ENCODE measurements around the gene CDIPT. TPM values are rescaled to one million over a fixed set of nuclear protein-coding genes. Genes with fewer than 3 reads are reported as not detected.

The CDIPT gene
- total and polyA plus RNA-seq, 11 donors: 57.5 to 143 (median 76.3) TPM

- Histone ChIP-seq H3K4me1 (peaks cover 3 to 72% (median 54%) of the 10 kb centered on the region in 12 donors), H3K4me3 (no peak overlapping the region), H3K27me3 (no peaks in the 10 kb centered on the region), H3K27ac (peak overlapping the region in 1 of 12 donors; percentile 20), H3K36me3 (peaks cover 0 to 20% (median 15%) of the 10 kb centered on the region in 9 donors), H3K9me3 (no peaks in the 10 kb centered on the region)
- WGBS, 4 donors: 87 to 95% (median 89%) methylated on average over 4 of the region's 4 CpGs
- DNase-seq (no peak), ATAC-seq (no peak)
- TF ChIP-seq CTCF (IDR thresholded peaks at IDR 0.05): no peak
- no peak for TF ChIP-seq POLR2A (IDR thresholded peaks at IDR 0.05)
- intact Hi-C loops (cut with DNase I): loop anchor here in 6 of 10 donors (5.0 to 10.0 kb wide), 4 partner anchors 44 to 187 kb away; partner anchors contain the start of genes CDIPT (in 3 of the 6), HIRIP3 (in 1 of the 6) and INO80E (in 1 of the 6)
Measured at GRCh38 chr16:29818082-29818481, 44.9 kb downstream of the CDIPT start.

GRCh38 chr16:29816694-29817441, 46.2 kb downstream of the CDIPT start:
- no peak for TF ChIP-seq CTCF (IDR thresholded peaks at IDR 0.05)
- TF ChIP-seq POLR2A (IDR thresholded peaks at IDR 0.05): no peak
- Histone ChIP-seq H3K27ac (peak overlapping the region; percentile 84 to 97 (median 93)), H3K36me3 (peaks cover 0 to 20% (median 15%) of the 10 kb centered on the region in 9 donors), H3K27me3 (peaks cover 0 to 4% (median 0%) of the 10 kb centered on the region in 9 donors), H3K4me1 (peaks cover 3 to 73% (median 53%) of the 10 kb centered on the region in 12 donors), H3K9me3 (no peaks in the 10 kb centered on the region), H3K4me3 (peak overlapping the region; percentile 45 to 91 (median 74))
- intact Hi-C loops (cut with DNase I): loop anchor here in 6 of 10 donors (5.0 to 10.0 kb wide), 4 partner anchors 45 to 188 kb away; partner anchors contain the start of genes CDIPT (in 3 of the 6), HIRIP3 (in 1 of the 6) and INO80E (in 1 of the 6)
- WGBS, 4 donors: 4 to 6% (median 5%) methylated on average over 22 to 37 of the region's 37 CpGs
- ATAC-seq: peak; percentile 15 to 54 (median 48)
- peak; percentile 70 to 85 (median 77) for DNase-seq

- Histone ChIP-seq H3K27me3 (peaks cover 0 to 4% (median 0%) of the 10 kb centered on the region in 9 donors), H3K4me3 (peak within 1 kb of the TSS; percentile 45 to 91 (median 74)), H3K4me1 (peaks cover 3 to 71% (median 51%) of the 10 kb centered on the region in 12 donors), H3K27ac (peak within 1 kb of the TSS; percentile 84 to 97 (median 93)), H3K36me3 (peaks cover 0 to 20% (median 15%) of the 10 kb centered on the region in 9 donors), H3K9me3 (no peaks in the 10 kb centered on the region)
- intact Hi-C loops (cut with DNase I): loop anchor here in 6 of 10 donors (5.0 to 10.0 kb wide), 4 partner anchors 46 to 189 kb away; partner anchors contain the start of genes CDIPT (in 3 of the 6), HIRIP3 (in 1 of the 6) and INO80E (in 1 of the 6)
- DNase-seq (peak; percentile 97 to 99 (median 99)), ATAC-seq (peak; percentile 80 to 89 (median 86))
- WGBS, 4 donors: 0 to 1% (median 0%) methylated on average over 42 to 70 of the region's 70 CpGs
- TF ChIP-seq CTCF (IDR thresholded peaks at IDR 0.05) (peak; percentile 82 to 98 (median 91)), POLR2A (IDR thresholded peaks at IDR 0.05) (peak in 1 of 2 donors; percentile 60)
Measured at GRCh38 chr16:29815793-29816693, 47.0 kb downstream of the CDIPT start, which contains the start of gene PAGR1. Gene PAGR1, plus strand, starts transcription at chr16:29816152. Its CDS starts 374 bp downstream, at chr16:29816526.

Data from heart left ventricle (tissue), 16 donors.